Activated B cell treated with CpG ODN at 0.5 μM for 24 hours (primary cell): ENCODE results near the gene ARHGAP40. TPM values are rescaled to one million over a fixed set of nuclear protein-coding genes. Genes with fewer than 3 reads are reported as not detected.

ENCODE experiments used
- ATAC-seq: fragments of 200-7000 bp; cut with Tn5 transposase; one replicate; pipeline ENCODE4 v1.10.0; 2021; ENCODE audit warnings: low read depth, mild to moderate bottlenecking, moderate library complexity
- CTCF ChIA-PET: fragments of 350-600 bp; sonication (Branson Sonifier 250); formaldehyde crosslinking; loops from one replicate; lab custom pipeline; 2021; ENCODE audit warnings: antibody characterized with exemption; lab: Charles Lee
- POLR2A ChIA-PET: fragments of 350-600 bp; sonication (Branson Sonifier 250); formaldehyde crosslinking; loops from one replicate; lab custom pipeline; 2021; ENCODE audit warnings: antibody characterized with exemption; lab: Charles Lee
- DNase-seq: peaks from one replicate; pipeline ENCODE4 v3.0.0; 2022
- H3K27ac Mint-ChIP-seq: one replicate; pipeline ENCODE4 v1.8.0; 2020; ENCODE audit warnings: mixed read lengths
- H3K27me3 Mint-ChIP-seq: one replicate; pipeline ENCODE4 v1.8.0; 2021; ENCODE audit warnings: mixed read lengths
- H3K36me3 Mint-ChIP-seq: one replicate; pipeline ENCODE4 v1.8.0; 2021; ENCODE audit warnings: low read depth, mixed read lengths
- H3K4me1 Mint-ChIP-seq: one replicate; pipeline ENCODE4 v1.8.0; 2021; ENCODE audit warnings: mixed read lengths
- H3K4me3 Mint-ChIP-seq: one replicate; pipeline ENCODE4 v1.8.0; 2020; ENCODE audit warnings: mild to moderate bottlenecking, mixed read lengths
- H3K9me3 Mint-ChIP-seq: one replicate; pipeline ENCODE4 v1.8.0; 2020; ENCODE audit warnings: mixed read lengths
- intact Hi-C: fragments of 100-400 bp; cut with micrococcal nuclease; formaldehyde crosslinking; loops from one replicate; pipeline ENCODE4 v1.15.1; 2024
- total RNA-seq: library from RNA; stranded (reverse); gene quantifications from 2 replicates; pipeline ENCODE4 v1.2.3, GENCODE V29; 2022
- TF ChIP-seq, protein P1 (sequence below): fragments of 200-600 bp; IDR thresholded peaks from one replicate; pipeline ENCODE4 v1.8.0; 2022; ENCODE audit warnings: antibody characterized with exemption, mild to moderate bottlenecking

The ARHGAP40 gene
- total RNA-seq, 1 donor from 2014 or later = not detected

DNA sequence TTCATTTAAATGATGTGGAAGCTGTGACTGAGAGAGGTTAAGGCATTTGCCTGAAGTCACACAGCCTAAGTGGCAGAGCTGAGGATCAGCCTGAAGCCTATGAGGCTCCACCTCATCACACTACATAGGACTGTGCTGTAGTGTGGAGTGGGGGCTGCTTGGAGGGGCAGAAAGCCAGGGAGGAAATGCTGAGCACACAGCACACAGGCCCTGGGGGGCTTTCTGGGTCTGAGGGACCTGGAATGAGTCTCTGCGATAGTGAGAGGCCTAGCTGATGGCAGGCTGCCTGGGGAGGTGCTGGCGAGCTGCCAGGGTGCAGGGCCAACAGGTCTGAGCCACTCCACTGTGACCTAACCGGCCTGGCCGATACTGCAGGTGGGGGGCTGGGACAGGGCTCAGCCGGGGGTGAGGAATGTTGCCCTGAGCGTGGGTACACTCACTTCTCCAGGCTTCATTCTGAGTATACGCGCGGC lies 2.2 kb upstream of the ARHGAP40 start:
- ATAC-seq (no peak), DNase-seq (no peak)
- H3K27ac Mint-ChIP-seq = no peak overlapping the region
- H3K4me1 Mint-ChIP-seq = peaks cover 5% of the 10 kb centered on the region
- CTCF ChIA-PET = no interaction called here
- no peak overlapping the region for H3K4me3 Mint-ChIP-seq
- POLR2A ChIA-PET = no interaction called here
- H3K36me3 Mint-ChIP-seq = no peaks in the 10 kb centered on the region
- peaks cover 52% of the 10 kb centered on the region for H3K27me3 Mint-ChIP-seq
- intact Hi-C loops = no loop called here
- H3K9me3 Mint-ChIP-seq = no peaks in the 10 kb centered on the region
- TF ChIP-seq, protein P1, sequence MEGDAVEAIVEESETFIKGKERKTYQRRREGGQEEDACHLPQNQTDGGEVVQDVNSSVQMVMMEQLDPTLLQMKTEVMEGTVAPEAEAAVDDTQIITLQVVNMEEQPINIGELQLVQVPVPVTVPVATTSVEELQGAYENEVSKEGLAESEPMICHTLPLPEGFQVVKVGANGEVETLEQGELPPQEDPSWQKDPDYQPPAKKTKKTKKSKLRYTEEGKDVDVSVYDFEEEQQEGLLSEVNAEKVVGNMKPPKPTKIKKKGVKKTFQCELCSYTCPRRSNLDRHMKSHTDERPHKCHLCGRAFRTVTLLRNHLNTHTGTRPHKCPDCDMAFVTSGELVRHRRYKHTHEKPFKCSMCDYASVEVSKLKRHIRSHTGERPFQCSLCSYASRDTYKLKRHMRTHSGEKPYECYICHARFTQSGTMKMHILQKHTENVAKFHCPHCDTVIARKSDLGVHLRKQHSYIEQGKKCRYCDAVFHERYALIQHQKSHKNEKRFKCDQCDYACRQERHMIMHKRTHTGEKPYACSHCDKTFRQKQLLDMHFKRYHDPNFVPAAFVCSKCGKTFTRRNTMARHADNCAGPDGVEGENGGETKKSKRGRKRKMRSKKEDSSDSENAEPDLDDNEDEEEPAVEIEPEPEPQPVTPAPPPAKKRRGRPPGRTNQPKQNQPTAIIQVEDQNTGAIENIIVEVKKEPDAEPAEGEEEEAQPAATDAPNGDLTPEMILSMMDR = no peak

DNA sequence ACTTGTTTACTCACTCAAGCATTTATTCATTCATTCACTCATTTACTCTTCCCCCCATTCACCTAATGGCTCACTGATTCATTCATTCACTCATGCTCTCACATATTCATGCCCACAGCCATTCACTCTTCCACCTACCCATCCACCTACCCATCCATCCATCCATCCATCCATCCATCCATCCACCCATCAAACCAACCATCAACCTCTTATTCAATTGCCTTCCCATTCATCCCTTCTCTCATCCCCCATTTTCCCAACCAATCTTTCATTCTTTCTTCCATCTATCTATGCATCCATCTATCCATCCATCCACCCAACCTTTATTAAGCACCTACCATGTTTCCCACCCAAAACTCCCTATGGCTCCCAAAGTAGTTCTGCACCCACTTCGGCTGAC lies 1.6 kb upstream of the ARHGAP40 start:
- Mint-ChIP-seq H3K36me3 (no peaks in the 10 kb centered on the region), H3K4me1 (peaks cover 5% of the 10 kb centered on the region), H3K27ac (no peak overlapping the region), H3K9me3 (no peaks in the 10 kb centered on the region), H3K27me3 (peaks cover 55% of the 10 kb centered on the region), H3K4me3 (no peak overlapping the region)
- intact Hi-C loops = no loop called here
- ATAC-seq (no peak), DNase-seq (no peak)
- POLR2A ChIA-PET = no interaction called here
- CTCF ChIA-PET = no interaction called here
- TF ChIP-seq, protein P1 = no peak

DNA sequence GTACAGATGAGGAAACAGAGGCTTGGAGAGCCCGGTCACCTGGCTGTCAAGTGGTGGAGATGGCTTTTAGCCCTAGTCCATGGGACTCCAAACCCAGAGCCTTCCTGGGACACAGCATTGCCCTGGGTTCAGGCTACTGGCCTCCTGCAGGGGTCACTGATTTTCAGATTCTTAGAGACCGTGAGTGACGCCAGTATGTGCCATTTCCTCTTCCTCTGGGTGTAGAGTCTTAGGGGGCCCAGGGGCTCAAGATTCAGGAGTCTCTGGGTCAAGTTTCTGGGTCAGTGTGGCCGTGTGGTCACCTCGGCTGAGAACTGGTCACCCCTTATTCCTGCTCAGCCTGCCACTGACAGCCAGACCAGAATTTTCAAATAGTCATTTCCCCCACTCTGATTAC lies 574 bp downstream of the ARHGAP40 start:
- H3K27me3 Mint-ChIP-seq = peaks cover 64% of the 10 kb centered on the region
- no peaks in the 10 kb centered on the region for H3K36me3 Mint-ChIP-seq
- DNase-seq (no peak), ATAC-seq (no peak)
- CTCF ChIA-PET = no interaction called here
- TF ChIP-seq, protein P1 = no peak
- POLR2A ChIA-PET = no interaction called here
- no peaks in the 10 kb centered on the region for H3K9me3 Mint-ChIP-seq
- intact Hi-C loops = no loop called here
- no peak overlapping the region for H3K4me3 Mint-ChIP-seq
- peaks cover 5% of the 10 kb centered on the region for H3K4me1 Mint-ChIP-seq
- no peak overlapping the region for H3K27ac Mint-ChIP-seq

DNA sequence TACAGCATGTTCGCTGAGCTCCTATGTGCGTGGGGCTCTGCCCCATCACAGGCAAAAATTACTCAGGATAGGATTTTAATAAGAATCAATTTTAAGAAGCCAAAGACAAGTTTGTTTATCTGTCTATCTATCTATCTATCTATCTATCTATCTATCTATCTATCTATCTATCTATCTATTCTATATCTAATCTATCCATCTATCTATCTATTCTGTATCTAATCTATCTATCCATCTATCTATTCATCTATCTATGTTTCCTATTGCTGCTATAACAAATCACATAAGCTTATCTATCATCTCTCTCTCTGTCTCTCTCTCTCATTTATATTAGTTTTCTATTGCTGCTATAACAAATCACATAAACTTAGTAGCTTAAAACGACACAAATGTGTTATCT lies 1.7 kb downstream of the ARHGAP40 start:
- Mint-ChIP-seq H3K27ac (no peak overlapping the region), H3K4me3 (no peak overlapping the region), H3K9me3 (no peaks in the 10 kb centered on the region), H3K27me3 (peaks cover 62% of the 10 kb centered on the region), H3K4me1 (peaks cover 8% of the 10 kb centered on the region), H3K36me3 (no peaks in the 10 kb centered on the region)
- intact Hi-C loops = no loop called here
- ChIA-PET POLR2A (no interaction called here), CTCF (no interaction called here)
- TF ChIP-seq, protein P1 = no peak
- no peak for DNase-seq
- ATAC-seq = no peak

DNA sequence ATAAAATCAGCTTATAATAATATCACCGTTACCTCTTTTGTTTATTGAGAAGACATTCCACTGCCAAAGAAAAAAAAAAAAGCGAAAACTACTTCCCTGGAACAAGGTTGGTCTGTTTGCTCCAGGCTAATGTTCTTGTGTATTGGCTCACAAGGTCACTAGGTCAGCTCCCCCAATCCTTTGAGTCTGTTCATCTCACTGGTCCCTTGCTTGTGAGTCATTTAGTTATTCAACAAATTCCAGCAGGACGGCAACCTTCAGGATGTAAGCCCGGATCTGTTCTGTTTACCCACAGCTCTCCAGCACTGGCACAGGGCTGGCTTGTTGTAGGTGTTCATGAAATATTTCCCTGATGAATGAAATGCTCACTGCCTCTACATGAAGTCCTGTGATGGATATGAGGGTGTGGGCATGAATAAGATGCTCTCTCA lies 3.3 kb downstream of the ARHGAP40 start:
- Mint-ChIP-seq H3K4me1 (peaks cover 8% of the 10 kb centered on the region), H3K9me3 (no peaks in the 10 kb centered on the region), H3K36me3 (no peaks in the 10 kb centered on the region), H3K27me3 (peaks cover 62% of the 10 kb centered on the region), H3K27ac (no peak overlapping the region), H3K4me3 (no peak overlapping the region)
- ATAC-seq (no peak), DNase-seq (no peak)
- TF ChIP-seq, protein P1 = no peak
- CTCF ChIA-PET = no interaction called here
- intact Hi-C loops = no loop called here
- POLR2A ChIA-PET = no interaction called here
